Endothelial cell of umbilical vein (primary cell): ENCODE results near the gene PIGM. TPM values are rescaled to one million over a fixed set of nuclear protein-coding genes. Genes with fewer than 3 reads are reported as not detected.

Experiments used
- BruUV-seq: library from RNA; stranded (reverse); fragments of 400-500 nt; replicated peaks from 2 replicates; lab custom pipeline; 2021; lab: Mats Ljungman, UMichigan
- CTCF ChIA-PET: fragments of 300-600, 350-600 bp; sonication (Branson Sonifier 250); formaldehyde crosslinking; loops from one replicate; lab custom pipeline; 2021; ENCODE audit warnings: antibody characterized with exemption, inconsistent platforms; lab: Charles Lee
- POLR2A ChIA-PET: fragments of 300-600, 350-600 bp; sonication (Branson Sonifier 250); formaldehyde crosslinking; loops from one replicate; lab custom pipeline; 2021; ENCODE audit warnings: antibody characterized with exemption, inconsistent platforms; lab: Charles Lee
- DNase-seq: peaks from one replicate; pipeline ENCODE4 v3.0.0-alpha.2; 2011; ENCODE audit warnings: low read depth, low spot score
- FAIRE-seq: peaks from 2 replicates; lab custom pipeline; 2011; peaks lifted over from hg19 to GRCh38; lab: Jason Lieb, UNC
- H2AFZ ChIP-seq: 2 replicates; pipeline ENCODE4 v1.6.0; 2012; ENCODE audit warnings: low read depth, low read length, control low read depth, inconsistent platforms
- H3K27ac ChIP-seq: 2 replicates; pipeline ENCODE4 v1.5.1; 2011; ENCODE audit warnings: low read depth, mild to moderate bottlenecking, control low read depth, low read length, moderate library complexity; ENCODE audit not compliant: insufficient read depth
- H3K27me3 ChIP-seq, 2 experiments: 2 replicates each; pipeline versions ENCODE4 v1.6.0 to v1.6.1; 2011; ENCODE audit warnings: low read length in 2 of 2, mixed read lengths in 1 of 2; ENCODE audit not compliant: control insufficient read depth in 2 of 2, insufficient read depth in 2 of 2
- H3K36me3 ChIP-seq, 2 experiments: 2 replicates in 1 of 2; 3 replicates in 1 of 2; pipeline ENCODE4 v1.5.1; 2011; ENCODE audit warnings: low read length in 2 of 2, mild to moderate bottlenecking in 1 of 2, moderate library complexity in 1 of 2; ENCODE audit not compliant: control insufficient read depth in 2 of 2, insufficient read depth in 2 of 2; ENCODE audit errors: extremely low read depth in 1 of 2
- H3K4me1 ChIP-seq: 3 replicates; pipeline ENCODE4 v1.5.1; 2011; ENCODE audit warnings: mild to moderate bottlenecking, low read length; ENCODE audit not compliant: control insufficient read depth, insufficient read depth; ENCODE audit errors: extremely low read depth
- H3K4me2 ChIP-seq: 2 replicates; pipeline ENCODE4 v1.6.1; 2011; ENCODE audit warnings: low read length, control low read depth, mixed read lengths; ENCODE audit not compliant: insufficient read depth
- H3K4me3 ChIP-seq, 3 experiments: fragments of 200-600 bp in 1 of 3; sonication (generic), shearing (Covaris generic) in 1 of 3; replicated peaks in 1 of 3; 2 replicates each; pipeline ENCODE4 v1.5.1; 2011 to 2016; ENCODE audit warnings: control low read depth in 3 of 3, low read length in 3 of 3, mild to moderate bottlenecking in 2 of 3, inconsistent platforms in 1 of 3, low read depth in 1 of 3, moderate library complexity in 1 of 3; ENCODE audit not compliant: insufficient read depth in 1 of 3
- H3K79me2 ChIP-seq: 2 replicates; pipeline ENCODE4 v1.6.0; 2012; ENCODE audit warnings: low read length, inconsistent platforms; ENCODE audit not compliant: control insufficient read depth, insufficient read depth
- H3K9ac ChIP-seq: replicated peaks from 2 replicates; pipeline ENCODE3; 2011; ENCODE audit warnings: low read length, control low read depth; ENCODE audit not compliant: insufficient read depth; ENCODE audit errors: extremely low read depth
- H3K9me1 ChIP-seq: replicated peaks from 3 replicates; pipeline ENCODE4 v1.6.0; 2011; ENCODE audit warnings: mild to moderate bottlenecking, low read length; ENCODE audit not compliant: control insufficient read depth, insufficient read depth; ENCODE audit errors: extremely low read depth
- H3K9me3 ChIP-seq: replicated peaks from 2 replicates; pipeline ENCODE4 v1.5.1; 2012; ENCODE audit warnings: low read length, inconsistent platforms; ENCODE audit not compliant: control insufficient read depth, insufficient read depth
- H4K20me1 ChIP-seq: replicated peaks from 2 replicates; pipeline ENCODE3; 2011; ENCODE audit warnings: mild to moderate bottlenecking, low read length; ENCODE audit not compliant: control insufficient read depth, insufficient read depth; ENCODE audit errors: extremely low read depth
- CTCF ChIP-seq, 2 donors: IDR thresholded peaks; 1 replicate in 1 of 2; 2 replicates in 1 of 2; pipeline ENCODE4 v1.5.1; 2011; ENCODE audit warnings: low read length in 2 of 2, mild to moderate bottlenecking in 2 of 2, moderate library complexity in 2 of 2, control low read depth in 1 of 2, inconsistent platforms in 1 of 2, low read depth in 1 of 2; ENCODE audit not compliant: insufficient read depth in 1 of 2; ENCODE audit errors: extremely low read depth in 1 of 2
- EZH2 ChIP-seq: IDR thresholded peaks from 2 replicates; pipeline ENCODE4 v1.6.1; 2012; ENCODE audit warnings: borderline replicate concordance, low read depth, mild to moderate bottlenecking, moderate library complexity, low read length, inconsistent platforms; ENCODE audit not compliant: severe bottlenecking
- FOS ChIP-seq: IDR thresholded peaks from 2 replicates; pipeline ENCODE4 v1.6.1; 2011; ENCODE audit warnings: mild to moderate bottlenecking, low read length, moderate library complexity, borderline replicate concordance; ENCODE audit not compliant: insufficient read depth
- GATA2 ChIP-seq: IDR thresholded peaks from 2 replicates; pipeline ENCODE4 v1.7.0; 2011; ENCODE audit warnings: low read depth, mild to moderate bottlenecking, moderate library complexity, mixed read lengths, low read length; ENCODE audit not compliant: insufficient read length, insufficient read depth
- JUN ChIP-seq: IDR thresholded peaks from 2 replicates; pipeline ENCODE4 v1.6.1; 2011; ENCODE audit warnings: borderline replicate concordance, low read depth; ENCODE audit not compliant: insufficient read length, insufficient read depth
- MAX ChIP-seq: IDR thresholded peaks from 2 replicates; pipeline ENCODE4 v1.6.1; 2011; ENCODE audit not compliant: insufficient read depth, insufficient read length
- MYC ChIP-seq: IDR thresholded peaks from one replicate; pipeline ENCODE4 v1.6.1; 2011; ENCODE audit warnings: mild to moderate bottlenecking, low read depth, low read length
- POLR2A ChIP-seq: IDR thresholded peaks from 2 replicates; pipeline ENCODE4 v1.6.1; 2012; ENCODE audit warnings: low read depth, mild to moderate bottlenecking, control low read depth, low read length
- POLR2AphosphoS5 ChIP-seq: IDR thresholded peaks from 2 replicates; pipeline ENCODE4 v1.6.1; 2012; ENCODE audit warnings: low read depth, mild to moderate bottlenecking, control low read depth, low read length, moderate library complexity; ENCODE audit not compliant: insufficient read depth
- dilution Hi-C: fragments of 300-500 bp; cut with MboI; formaldehyde crosslinking; loops from one replicate; pipeline ENCODE4 v1.15.0; 2019; ENCODE audit warnings: low sequenced_read_pairs; ENCODE audit not compliant: extremely low pct_ligation_motif_present
- intact Hi-C: fragments of 100-400 bp; cut with micrococcal nuclease; formaldehyde crosslinking; loops from one replicate; pipeline ENCODE4 v1.10.0; 2022
- polyA plus RNA-seq, 4 experiments: library from polyadenylated mRNA; depleted of rRNA in 3 of 4; stranded (reverse) in 3 of 4; unstranded in 1 of 4; fragments of >200 nt; gene quantifications; 2 replicates each; pipeline versions ENCODE4 v1.2.1 to v1.2.3, GENCODE V29; 2011 to 2012; ENCODE audit warnings: missing spikeins in 1 of 4
- total RNA-seq: library from RNA; stranded (reverse); gene quantifications from 2 replicates; pipeline ENCODE4 v1.2.3, GENCODE V29; 2021

Gene PIGM
- total and polyA plus RNA-seq, 2 donors (not counting 3 experiments of a cell fraction or from before 2014, with no cell fraction given): 3.4 to 5.4 TPM

DNA sequence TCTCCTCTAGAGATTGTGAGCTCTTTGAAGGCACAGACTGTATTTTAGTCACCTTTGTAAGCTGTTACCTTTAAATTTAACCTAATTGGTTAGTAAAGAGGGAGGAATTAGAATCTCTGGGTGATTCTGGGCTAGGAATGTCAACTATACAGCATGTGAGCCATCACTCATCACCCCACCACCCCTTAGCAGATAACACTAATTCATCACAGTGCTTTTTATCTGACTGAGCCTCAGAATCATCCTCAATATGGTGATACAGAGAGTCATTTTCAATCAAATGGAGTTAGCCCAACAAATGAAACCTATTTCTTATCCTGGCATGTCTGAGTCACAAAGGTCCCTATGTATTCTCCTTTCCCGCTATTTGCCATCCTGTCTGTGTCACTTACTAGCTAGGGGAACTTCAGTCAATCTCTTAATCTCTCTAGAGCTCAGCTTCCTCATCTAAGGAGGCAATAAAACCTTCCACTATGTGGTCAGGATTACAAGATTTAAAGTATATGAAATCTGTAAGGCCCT lies 24.9 kb upstream of the PIGM start:
- BruUV-seq: no TSS peak
- Histone ChIP-seq H3K4me3 (no peak overlapping the region), H3K9ac (no peak overlapping the region), H3K79me2 (no peaks in the 10 kb centered on the region), H3K4me2 (no peak overlapping the region), H2AFZ (no peak overlapping the region), H3K9me3 (no peaks in the 10 kb centered on the region), H3K36me3 (no peaks in the 10 kb centered on the region), H3K27me3 (peaks cover 10 to 25% of the 10 kb centered on the region in 2 experiments), H3K9me1 (no peaks in the 10 kb centered on the region), H4K20me1 (no peaks in the 10 kb centered on the region), H3K27ac (no peak overlapping the region), H3K4me1 (no peaks in the 10 kb centered on the region)
- FAIRE-seq (no peak), DNase-seq (no peak)
- TF ChIP-seq EZH2 (no peak), FOS (no peak), MYC (no peak), MAX (no peak), JUN (no peak), GATA2 (no peak), CTCF (IDR thresholded peaks at IDR 0.05; ENCODE audit: extremely low read depth in 1 of 2, insufficient read depth in 1 of 2, low read depth in 1 of 2, low read length in 2 of 2) (no peak), POLR2AphosphoS5 (no peak), POLR2A (no peak)
- CTCF ChIA-PET: interaction anchor here (1.0 to 1.1 kb wide), 2 partner anchors 25 to 196 kb away, joined by 3 to 4 read pairs; partner anchors contain the start of gene PIGM
- POLR2A ChIA-PET: no interaction called here
- dilution Hi-C loops (no loop called here), intact Hi-C loops (no loop called here)
